HepG2 (cell line): ENCODE data around the gene ZFPM1. TPM values are rescaled to one million over a fixed set of nuclear protein-coding genes. Genes with fewer than 3 reads are reported as not detected.
A peak's percentile ranks its signal among the peaks of the same experiment; 100 is the strongest.

ENCODE experiments used
- AGO2 ChIP-seq: fragments of 200-400 bp; formaldehyde crosslinking; optimal IDR thresholded peaks from 2 replicates; pipeline ENCODE3; 2017; ENCODE audit warnings: mild to moderate bottlenecking, low read depth, low read length, moderate library complexity
- ARNTL ChIP-seq: sonication (generic); formaldehyde crosslinking; IDR thresholded peaks from 2 replicates; pipeline ENCODE4 v1.4.0; 2020; ENCODE audit warnings: mild to moderate bottlenecking, missing genetic modification reagents
- E2F1 ChIP-seq: sonication (generic); formaldehyde crosslinking; IDR thresholded peaks from 2 replicates; pipeline ENCODE4 v1.5.0; 2020; ENCODE audit warnings: missing genetic modification reagents
- FOXP4 ChIP-seq: sonication (generic); formaldehyde crosslinking; IDR thresholded peaks from 2 replicates; pipeline ENCODE4 v1.4.0; 2020; ENCODE audit warnings: missing genetic modification reagents
- KDM5B ChIP-seq: sonication (generic); formaldehyde crosslinking; IDR thresholded peaks from 2 replicates; pipeline ENCODE4 v1.4.0; 2020; ENCODE audit warnings: missing genetic modification reagents, mild to moderate bottlenecking, borderline replicate concordance
- MAZ ChIP-seq, 2 experiments: sonication (generic) in 1 of 2; formaldehyde crosslinking in 1 of 2; IDR thresholded peaks; 2 replicates each; pipeline versions ENCODE4 v1.5.0 to v1.6.1; 2012 to 2020; ENCODE audit warnings: low read depth in 2 of 2, mild to moderate bottlenecking in 2 of 2, borderline replicate concordance in 1 of 2, improper control_type of control experiment in 1 of 2, low read length in 1 of 2, missing genetic modification reagents in 1 of 2, moderate library complexity in 1 of 2
- POGK ChIP-seq: sonication (generic); formaldehyde crosslinking; conservative IDR thresholded peaks from 2 replicates; pipeline ENCODE4 v1.8.0; 2022; ENCODE audit warnings: mild to moderate bottlenecking, moderate library complexity, missing genetic modification reagents
- SATB2 ChIP-seq: sonication (generic); formaldehyde crosslinking; IDR thresholded peaks from 2 replicates; pipeline ENCODE4 v1.5.0; 2020; ENCODE audit warnings: missing genetic modification reagents
- SNAI1 ChIP-seq: sonication (generic); formaldehyde crosslinking; IDR thresholded peaks from 2 replicates; pipeline ENCODE4 v1.5.0; 2020; ENCODE audit warnings: mild to moderate bottlenecking, missing genetic modification reagents, borderline replicate concordance
- SOX6 ChIP-seq, 2 experiments: fragments of 450-650 bp in 1 of 2; sonication (generic) in 1 of 2; formaldehyde crosslinking in 1 of 2; IDR thresholded peaks; 2 replicates each; pipeline versions ENCODE4 v1.4.0 to v1.6.1; 2017 to 2020; ENCODE audit warnings: antibody characterized with exemption in 1 of 2, mild to moderate bottlenecking in 1 of 2, missing genetic modification reagents in 1 of 2
- TOPORS ChIP-seq: sonication (generic); formaldehyde crosslinking; IDR thresholded peaks from 2 replicates; pipeline ENCODE4 v1.8.0; 2023; ENCODE audit warnings: mild to moderate bottlenecking, missing genetic modification reagents
- TSC22D2 ChIP-seq: sonication (generic); formaldehyde crosslinking; IDR thresholded peaks from 2 replicates; pipeline ENCODE4 v1.5.1; 2020; ENCODE audit warnings: missing genetic modification reagents, mild to moderate bottlenecking, borderline replicate concordance
- U2AF1 ChIP-seq: fragments of 200-400 bp; formaldehyde crosslinking; optimal IDR thresholded peaks from 2 replicates; pipeline ENCODE3; 2017; ENCODE audit warnings: mild to moderate bottlenecking, low read depth, low read length
- ZNF280D ChIP-seq: sonication (generic); formaldehyde crosslinking; IDR thresholded peaks from 2 replicates; pipeline ENCODE4 v1.5.1; 2020; ENCODE audit warnings: mild to moderate bottlenecking, missing genetic modification reagents
- ZNF281 ChIP-seq: sonication (generic); formaldehyde crosslinking; IDR thresholded peaks from 2 replicates; pipeline ENCODE4 v1.4.0; 2020; ENCODE audit warnings: missing genetic modification reagents, borderline replicate concordance
- polyA plus RNA-seq, 8 experiments: library from polyadenylated mRNA; depleted of rRNA in 3 of 8; stranded (reverse) in 7 of 8; unstranded in 1 of 8; fragments of >200 nt; fragmentation: Illumina TruSeq in 4 of 8; extraction: Trizol in 4 of 8; gene quantifications; 2 replicates each; pipeline versions ENCODE4 v1.2.1 to v1.2.3, GENCODE V29; 2011 to 2016; ENCODE audit warnings: low read depth in 4 of 8, missing spikeins in 1 of 8, mixed read lengths in 1 of 8; ENCODE audit not compliant: insufficient read depth in 1 of 8
- total RNA-seq, 5 experiments: library from RNA; depleted of rRNA; stranded (reverse); fragments of >200 nt; fragmentation: Illumina TruSeq; extraction: Trizol; gene quantifications; 2 replicates each; pipeline ENCODE4 v1.2.3, GENCODE V29; 2016; ENCODE audit warnings: low read depth in 1 of 5

The ZFPM1 gene
- total and polyA plus RNA-seq, 2 of the 13 experiments (the other 11 are each of a cell fraction or from before 2014, with no cell fraction given), result 1.3 to 3.8 TPM

- TF ChIP-seq FOXP4 (CRISPR knock-in tag) (peak; percentile 45), ZNF281 (peak; percentile 90), KDM5B (CRISPR knock-in tag) (peak; percentile 59; the same call in 1 of the 2 replicates), SOX6 (IDR thresholded peaks at IDR 0.05) (no peak), SOX6 (CRISPR knock-in tag; IDR thresholded peaks at IDR 0.05) (peak; percentile 61), U2AF1 (no peak), SNAI1 (no peak; the same call in 1 of the 2 replicates), ZNF280D (0 out of 2 replicates have a peak, but pooled peaks have one; percentile 27), E2F1 (CRISPR knock-in tag) (0 out of 2 replicates have a peak, but pooled peaks have one; percentile 15), ARNTL (CRISPR knock-in tag) (peak; percentile 44; the same call in 1 of the 2 replicates), POGK (CRISPR knock-in tag) (no peak), SATB2 (CRISPR knock-in tag) (no peak), TSC22D2 (CRISPR knock-in tag) (peak; percentile 40; the same call in 1 of the 2 replicates), MAZ (IDR thresholded peaks at IDR 0.05; ENCODE audit: borderline replicate concordance, low read depth, low read length) (no peak), MAZ (CRISPR knock-in tag; IDR thresholded peaks at IDR 0.05; ENCODE audit: low read depth) (peak; percentile 68; the same call in 1 of the 2 replicates), TOPORS (CRISPR knock-in tag) (0 out of 2 replicates have a peak, but pooled peaks have one; percentile 39), AGO2 (peak; percentile 86)
Observed at GRCh38 chr16:88455610-88456355, 2.7 kb downstream of the ZFPM1 start (continued).
